ENCODE measurements around the gene NR4A1.

- TF ChIP-seq REST (IDR thresholded peaks at IDR 0.05; ENCODE audit: borderline replicate concordance), result no peak
- no peak for TF ChIP-seq CTCF (IDR thresholded peaks at IDR 0.05; ENCODE audit: poor library complexity, severe bottlenecking)
- TF ChIP-seq MXI1 (conservative IDR thresholded peaks at IDR 0.05; ENCODE audit: poor library complexity, severe bottlenecking), result no peak
- no peak for TF ChIP-seq SMC3 (conservative IDR thresholded peaks at IDR 0.05; ENCODE audit: poor library complexity)
These were observed 42.1 kb downstream of the NR4A1 start for GRCh38 chr12:52093346-52093745.

Measured in neural cell (in vitro differentiated cells).